Keratinocyte (primary cell): ENCODE measurements around the gene PAPOLB.

Source experiments
- EZH2 ChIP-seq: IDR thresholded peaks from one replicate; pipeline ENCODE4 v1.6.1; 2012; ENCODE audit warnings: inconsistent platforms, mild to moderate bottlenecking, low read length, moderate library complexity
- TF ChIP-seq, protein P1 (sequence below), 3 experiments: IDR thresholded peaks in 1 of 3; conservative IDR thresholded peaks in 1 of 3; optimal IDR thresholded peaks in 1 of 3; 2 replicates in 2 of 3; 3 replicates in 1 of 3; pipeline versions ENCODE3 to v1.5.1; 2011; ENCODE audit warnings: low read length in 3 of 3, mild to moderate bottlenecking in 3 of 3, moderate library complexity in 2 of 3, control low read depth in 1 of 3, inconsistent platforms in 1 of 3; ENCODE audit not compliant: insufficient read depth in 2 of 3; ENCODE audit errors: extremely low read depth in 1 of 3

DNA sequence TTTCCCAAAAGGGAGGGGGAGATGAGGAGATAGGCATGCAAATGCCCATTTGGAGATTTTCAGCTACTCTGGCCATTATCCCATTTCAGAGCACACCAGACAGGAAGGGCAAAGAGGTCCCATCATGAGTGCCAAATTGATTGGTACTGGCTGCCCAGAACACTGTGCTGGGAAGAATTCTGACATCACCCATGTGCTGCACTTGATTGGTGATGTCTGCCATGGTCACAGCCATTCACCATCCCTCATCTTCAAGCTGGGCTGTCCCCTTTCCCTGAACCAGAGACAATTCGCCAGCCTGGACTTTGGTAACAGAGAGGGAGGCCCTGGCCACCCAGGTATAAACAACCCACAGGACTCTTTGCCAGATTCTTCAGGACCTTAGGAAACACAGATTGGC, 44.9 kb upstream of the PAPOLB start:
- TF ChIP-seq, protein P1, sequence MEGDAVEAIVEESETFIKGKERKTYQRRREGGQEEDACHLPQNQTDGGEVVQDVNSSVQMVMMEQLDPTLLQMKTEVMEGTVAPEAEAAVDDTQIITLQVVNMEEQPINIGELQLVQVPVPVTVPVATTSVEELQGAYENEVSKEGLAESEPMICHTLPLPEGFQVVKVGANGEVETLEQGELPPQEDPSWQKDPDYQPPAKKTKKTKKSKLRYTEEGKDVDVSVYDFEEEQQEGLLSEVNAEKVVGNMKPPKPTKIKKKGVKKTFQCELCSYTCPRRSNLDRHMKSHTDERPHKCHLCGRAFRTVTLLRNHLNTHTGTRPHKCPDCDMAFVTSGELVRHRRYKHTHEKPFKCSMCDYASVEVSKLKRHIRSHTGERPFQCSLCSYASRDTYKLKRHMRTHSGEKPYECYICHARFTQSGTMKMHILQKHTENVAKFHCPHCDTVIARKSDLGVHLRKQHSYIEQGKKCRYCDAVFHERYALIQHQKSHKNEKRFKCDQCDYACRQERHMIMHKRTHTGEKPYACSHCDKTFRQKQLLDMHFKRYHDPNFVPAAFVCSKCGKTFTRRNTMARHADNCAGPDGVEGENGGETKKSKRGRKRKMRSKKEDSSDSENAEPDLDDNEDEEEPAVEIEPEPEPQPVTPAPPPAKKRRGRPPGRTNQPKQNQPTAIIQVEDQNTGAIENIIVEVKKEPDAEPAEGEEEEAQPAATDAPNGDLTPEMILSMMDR (optimal IDR thresholded peaks at IDR 0.05 in 1 of 3, IDR thresholded peaks at IDR 0.05 in 1 of 3, conservative IDR thresholded peaks at IDR 0.05 in 1 of 3; ENCODE audit: extremely low read depth in 1 of 3, insufficient read depth in 2 of 3, low read length in 3 of 3) = no peak
- TF ChIP-seq EZH2 = no peak
